Stimulated activated CD8-positive, alpha-beta memory T cell treated with anti-CD3 and anti-CD28 coated beads, Interleukin-7, amount 100 ng/mL, for 48 hours (primary cell): ENCODE measurements around the gene KLHL29.

Source experiments
- DNase-seq, 2 donors: peaks; one replicate each; pipeline ENCODE4 v3.0.0-alpha.2; 2020; ENCODE audit warnings: low read depth in 1 of 2; ENCODE audit errors: extremely low read depth in 1 of 2

The KLHL29 gene

GRCh38 chr2:23507267-23508065, 122.5 kb downstream of the KLHL29 start:
- DNase-seq: no peak

GRCh38 chr2:23508066-23508390, 123.0 kb downstream of the KLHL29 start:
- no peak for DNase-seq

- no peak for DNase-seq
Measured at GRCh38 chr2:23509103-23509502, 124.1 kb downstream of the KLHL29 start.

- DNase-seq: no peak
Measured at GRCh38 chr2:23509596-23510292, 124.8 kb downstream of the KLHL29 start.

GRCh38 chr2:23510471-23510870, 125.5 kb downstream of the KLHL29 start:
- no peak for DNase-seq

GRCh38 chr2:23512778-23513177, 127.8 kb downstream of the KLHL29 start:
- no peak for DNase-seq

- no peak for DNase-seq
Measured at GRCh38 chr2:23513245-23513871, 128.4 kb downstream of the KLHL29 start.

- no peak for DNase-seq
Measured at GRCh38 chr2:23513872-23514793, 129.2 kb downstream of the KLHL29 start.

- DNase-seq: no peak
Measured at GRCh38 chr2:23516520-23517256, 131.7 kb downstream of the KLHL29 start.

GRCh38 chr2:23518481-23519333, 133.7 kb downstream of the KLHL29 start:
- no peak for DNase-seq

GRCh38 chr2:23519334-23519651, 134.3 kb downstream of the KLHL29 start:
- DNase-seq: no peak

GRCh38 chr2:23520256-23520655, 135.3 kb downstream of the KLHL29 start:
- DNase-seq: no peak

GRCh38 chr2:23521060-23521459, 136.1 kb downstream of the KLHL29 start:
- no peak for DNase-seq

GRCh38 chr2:23522726-23523372, 137.9 kb downstream of the KLHL29 start:
- no peak for DNase-seq

GRCh38 chr2:23523373-23524260, 138.6 kb downstream of the KLHL29 start:
- no peak for DNase-seq

- no peak for DNase-seq
Measured at GRCh38 chr2:23524261-23524706, 139.3 kb downstream of the KLHL29 start.

GRCh38 chr2:23525137-23525765, 140.3 kb downstream of the KLHL29 start:
- DNase-seq: no peak
